BLaER1 (cell line): ENCODE measurements around the gene E2F4.

Source experiments
- H3K27ac ChIP-seq: shearing (Covaris generic); formaldehyde crosslinking; 2 replicates; pipeline ENCODE4 v1.8.1; 2022
- H3K27me3 ChIP-seq: shearing (Covaris generic); formaldehyde crosslinking; 2 replicates; pipeline ENCODE4 v1.8.1; 2022
- H3K36me3 ChIP-seq: shearing (Covaris generic); formaldehyde crosslinking; 2 replicates; pipeline ENCODE4 v1.8.1; 2022
- H3K4me1 ChIP-seq: shearing (Covaris generic); formaldehyde crosslinking; 2 replicates; pipeline ENCODE4 v1.8.1; 2022
- H3K4me2 ChIP-seq: shearing (Covaris generic); formaldehyde crosslinking; 2 replicates; pipeline ENCODE4 v1.8.1; 2022
- H3K4me3 ChIP-seq: shearing (Covaris generic); formaldehyde crosslinking; 2 replicates; pipeline ENCODE4 v1.8.1; 2022
- H3K9ac ChIP-seq: shearing (Covaris generic); formaldehyde crosslinking; 2 replicates; pipeline ENCODE4 v1.8.1; 2022
- H3K9me3 ChIP-seq: shearing (Covaris generic); formaldehyde crosslinking; 2 replicates; pipeline ENCODE4 v1.8.1; 2022
- H4K20me1 ChIP-seq: shearing (Covaris generic); formaldehyde crosslinking; 2 replicates; pipeline ENCODE4 v1.8.1; 2022
- Cebpa-rat ChIP-seq: shearing (Covaris generic); IDR thresholded peaks from 2 replicates; pipeline ENCODE4 v1.8.1; 2022

The E2F4 gene

DNA sequence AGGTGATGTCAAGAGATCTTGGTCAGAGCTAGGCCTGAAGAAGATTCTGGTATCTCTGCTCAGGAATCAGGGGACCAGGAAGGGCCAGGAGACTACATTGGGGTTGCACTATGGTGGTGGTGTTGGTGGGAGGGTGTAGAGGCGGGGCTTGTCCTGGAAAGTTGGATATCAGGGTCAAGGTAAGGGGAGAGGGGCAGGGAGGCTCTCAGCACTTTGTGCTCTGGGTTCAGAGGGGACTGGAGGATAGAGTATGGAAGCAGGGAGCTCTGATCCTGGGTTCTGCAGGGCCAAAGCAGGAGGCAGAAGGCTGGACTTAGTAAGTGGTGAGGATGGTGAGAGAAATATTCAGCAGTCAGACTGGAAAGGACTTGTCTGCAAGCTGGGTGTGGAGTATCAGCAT, 18.6 kb upstream of the E2F4 start:
- Histone ChIP-seq H3K4me2 (peak overlapping the region; percentile 99), H3K27ac (peak overlapping the region; percentile 85), H3K9ac (peak overlapping the region; percentile 78), H3K27me3 (peaks cover 17% of the 10 kb centered on the region), H3K36me3 (peaks cover 11% of the 10 kb centered on the region; the same call in 1 of the 2 replicates), H3K9me3 (no peaks in the 10 kb centered on the region), H3K4me1 (peaks cover 88% of the 10 kb centered on the region), H4K20me1 (peaks cover 19% of the 10 kb centered on the region), H3K4me3 (peak overlapping the region; percentile 71)
- TF ChIP-seq Cebpa-rat = no peak

DNA sequence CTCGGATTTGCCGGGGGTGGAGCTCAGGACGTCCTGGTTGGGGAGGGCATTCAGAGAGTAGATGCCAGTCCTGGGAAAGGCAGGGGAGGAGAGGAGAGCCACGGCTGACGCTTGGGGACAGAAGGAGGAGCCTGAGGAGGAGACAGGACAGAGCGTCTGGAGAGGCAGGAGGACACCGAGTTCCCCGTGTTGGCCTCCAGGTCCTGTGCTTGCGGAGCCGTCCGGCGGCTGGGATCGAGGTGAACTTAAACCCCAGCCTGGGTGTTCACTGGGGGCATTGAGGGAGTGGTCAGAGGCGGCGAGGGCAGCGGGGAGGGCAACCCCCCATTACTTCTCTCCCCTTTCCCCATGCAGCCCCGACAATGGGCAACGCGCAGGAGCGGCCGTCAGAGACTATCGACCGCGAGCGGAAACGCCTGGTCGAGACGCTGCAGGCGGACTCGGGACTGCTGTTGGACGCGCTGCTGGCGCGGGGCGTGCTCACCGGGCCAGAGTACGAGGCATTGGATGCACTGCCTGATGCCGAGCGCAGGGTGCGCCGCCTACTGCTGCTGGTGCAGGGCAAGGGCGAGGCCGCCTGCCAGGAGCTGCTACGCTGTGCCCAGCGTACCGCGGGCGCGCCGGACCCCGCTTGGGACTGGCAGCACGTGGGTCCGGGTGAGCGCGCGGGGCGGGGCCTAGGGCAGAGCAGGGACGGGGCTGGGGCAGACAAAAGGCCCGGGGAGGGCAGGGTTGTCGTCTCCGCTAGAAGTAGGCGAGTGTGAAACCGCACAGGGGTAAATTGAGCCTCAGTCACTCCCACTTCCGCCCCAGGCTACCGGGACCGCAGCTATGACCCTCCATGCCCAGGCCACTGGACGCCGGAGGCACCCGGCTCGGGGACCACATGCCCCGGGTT, 17.9 kb upstream of the E2F4 start:
- Histone ChIP-seq H4K20me1 (peaks cover 26% of the 10 kb centered on the region), H3K36me3 (peaks cover 11% of the 10 kb centered on the region; the same call in 1 of the 2 replicates), H3K4me1 (peaks cover 84% of the 10 kb centered on the region), H3K4me3 (peak overlapping the region; percentile 71), H3K9ac (peak overlapping the region; percentile 78), H3K27ac (peak overlapping the region; percentile 85), H3K27me3 (peaks cover 18% of the 10 kb centered on the region), H3K9me3 (no peaks in the 10 kb centered on the region), H3K4me2 (peak overlapping the region; percentile 99)
- TF ChIP-seq Cebpa-rat = no peak

GRCh38 chr16:67174706-67175231, 17.2 kb upstream of the E2F4 start:
- Histone ChIP-seq H3K4me3 (peak overlapping the region; percentile 71), H3K9ac (peak overlapping the region; percentile 78), H3K4me2 (peak overlapping the region; percentile 99), H3K9me3 (no peaks in the 10 kb centered on the region), H3K4me1 (peaks cover 76% of the 10 kb centered on the region), H3K27ac (peak overlapping the region; percentile 85), H3K27me3 (peaks cover 18% of the 10 kb centered on the region), H3K36me3 (peaks cover 11% of the 10 kb centered on the region; the same call in 1 of the 2 replicates), H4K20me1 (peaks cover 33% of the 10 kb centered on the region)
- TF ChIP-seq Cebpa-rat = no peak

- no peak overlapping the region for H3K9ac ChIP-seq
- H3K4me1 ChIP-seq = peaks cover 74% of the 10 kb centered on the region
- H4K20me1 ChIP-seq = peaks cover 52% of the 10 kb centered on the region
- no peaks in the 10 kb centered on the region for H3K9me3 ChIP-seq
- no peak for TF ChIP-seq Cebpa-rat
- H3K36me3 ChIP-seq = peaks cover 16% of the 10 kb centered on the region; the same call in 1 of the 2 replicates
- H3K4me2 ChIP-seq = no peak overlapping the region
- H3K4me3 ChIP-seq = no peak overlapping the region
- no peak overlapping the region for H3K27ac ChIP-seq
- H3K27me3 ChIP-seq = peaks cover 18% of the 10 kb centered on the region
These were observed 15.3 kb upstream of the E2F4 start for GRCh38 chr16:67176662-67177061.

- Histone ChIP-seq H3K4me2 (peak overlapping the region; percentile 86), H3K9ac (no peak overlapping the region), H4K20me1 (peaks cover 52% of the 10 kb centered on the region), H3K27ac (no peak overlapping the region), H3K9me3 (no peaks in the 10 kb centered on the region), H3K4me1 (peaks cover 75% of the 10 kb centered on the region), H3K27me3 (peaks cover 18% of the 10 kb centered on the region), H3K4me3 (peak overlapping the region; percentile 55), H3K36me3 (peaks cover 16% of the 10 kb centered on the region; the same call in 1 of the 2 replicates)
- TF ChIP-seq Cebpa-rat = no peak
These were observed 13.9 kb upstream of the E2F4 start for GRCh38 chr16:67177743-67178699.

- H4K20me1 ChIP-seq = peaks cover 55% of the 10 kb centered on the region
- no peak overlapping the region for H3K9ac ChIP-seq
- no peak overlapping the region for H3K4me3 ChIP-seq
- peaks cover 66% of the 10 kb centered on the region for H3K4me1 ChIP-seq
- no peaks in the 10 kb centered on the region for H3K9me3 ChIP-seq
- 0 out of 2 replicates have a peak overlapping the region, but pooled peaks have one; percentile 86 for H3K4me2 ChIP-seq
- H3K27me3 ChIP-seq = peaks cover 23% of the 10 kb centered on the region
- no peak overlapping the region for H3K27ac ChIP-seq
- no peak for TF ChIP-seq Cebpa-rat
- H3K36me3 ChIP-seq = peaks cover 16% of the 10 kb centered on the region; the same call in 1 of the 2 replicates
These were observed 12.4 kb upstream of the E2F4 start for GRCh38 chr16:67179421-67180080.

DNA sequence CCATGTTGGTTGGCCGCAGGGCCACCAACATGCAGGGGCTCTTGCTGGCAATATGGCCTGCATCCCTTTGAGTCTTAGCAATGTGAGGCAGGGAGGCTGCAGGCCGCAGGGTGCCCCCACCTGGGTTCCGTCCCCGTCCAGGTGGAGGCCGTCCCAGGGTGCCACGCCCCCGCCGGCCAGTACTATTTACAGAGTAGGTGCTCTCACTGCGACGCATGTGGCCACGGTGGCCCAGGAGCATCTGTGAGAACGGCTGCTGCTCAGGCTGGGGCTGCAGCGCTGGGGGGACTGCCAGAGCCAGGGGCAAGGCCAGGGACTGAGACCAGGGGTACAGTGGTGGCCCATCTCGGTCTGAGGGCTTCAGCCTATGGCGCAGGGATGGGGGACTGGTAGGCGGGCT, 11.8 kb upstream of the E2F4 start:
- peaks cover 29% of the 10 kb centered on the region for H3K27me3 ChIP-seq
- 0 out of 2 replicates have a peak overlapping the region, but pooled peaks have one; percentile 50 for H3K9ac ChIP-seq

GRCh38 chr16:67181346-67181745, 10.6 kb upstream of the E2F4 start:
- Histone ChIP-seq H3K4me1 (peaks cover 61% of the 10 kb centered on the region), H3K36me3 (peaks cover 12% of the 10 kb centered on the region; the same call in 1 of the 2 replicates), H3K9ac (peak overlapping the region; percentile 50; the same call in 1 of the 2 replicates), H3K27me3 (peaks cover 41% of the 10 kb centered on the region), H3K27ac (no peak overlapping the region), H3K4me3 (no peak overlapping the region), H3K9me3 (no peaks in the 10 kb centered on the region), H3K4me2 (peak overlapping the region; percentile 89), H4K20me1 (peaks cover 59% of the 10 kb centered on the region)
- no peak for TF ChIP-seq Cebpa-rat

More for the DNA sequence above, 11.8 kb upstream of the E2F4 start:
- Histone ChIP-seq H3K27ac (no peak overlapping the region), H3K4me3 (no peak overlapping the region), H3K9me3 (no peaks in the 10 kb centered on the region), H3K36me3 (peaks cover 16% of the 10 kb centered on the region; the same call in 1 of the 2 replicates), H3K4me2 (peak overlapping the region; percentile 89; the same call in 1 of the 2 replicates), H4K20me1 (peaks cover 61% of the 10 kb centered on the region), H3K4me1 (peaks cover 66% of the 10 kb centered on the region)
- no peak for TF ChIP-seq Cebpa-rat
